Fibroblast of upper back skin (primary cell): ENCODE data around the gene ACMSD.
"Not testable (repeated sequence)": the region's sequence is repeated elsewhere in the genome, so short reads cannot be mapped to it uniquely, and the experiment has no call there.

Experiments
- DNase-seq: peaks from one replicate; pipeline ENCODE4 v3.0.0-alpha.2; 2013

The ACMSD gene

GRCh38 chr2:134855709-134856108, 17.3 kb downstream of the ACMSD start:
- no peak for DNase-seq

- DNase-seq, result no peak
Observed at GRCh38 chr2:134858245-134858644, 19.8 kb downstream of the ACMSD start.

- no peak for DNase-seq
Observed at GRCh38 chr2:134861173-134861572, 22.8 kb downstream of the ACMSD start.

GRCh38 chr2:134862069-134862468, 23.7 kb downstream of the ACMSD start:
- no peak for DNase-seq

- DNase-seq, result no peak
Observed at GRCh38 chr2:134862674-134863073, 24.3 kb downstream of the ACMSD start.

GRCh38 chr2:134863446-134863845, 25.0 kb downstream of the ACMSD start:
- DNase-seq, result no peak

- DNase-seq, result no peak
Observed at GRCh38 chr2:134865067-134865787, 26.8 kb downstream of the ACMSD start.

- DNase-seq, result peak; percentile 12
Observed at GRCh38 chr2:134866498-134867099, 28.2 kb downstream of the ACMSD start.

- no peak for DNase-seq
Observed at GRCh38 chr2:134869946-134870736, 31.7 kb downstream of the ACMSD start.

- no peak for DNase-seq
Observed at GRCh38 chr2:134873152-134873551, 34.7 kb downstream of the ACMSD start.

GRCh38 chr2:134875309-134875708, 36.9 kb downstream of the ACMSD start:
- no peak for DNase-seq

- no peak for DNase-seq
Observed at GRCh38 chr2:134882773-134883172, 44.4 kb downstream of the ACMSD start.

- DNase-seq, result no peak
Observed at GRCh38 chr2:134883552-134884293, 45.3 kb downstream of the ACMSD start.

- no peak for DNase-seq
Observed at GRCh38 chr2:134884435-134884834, 46.0 kb downstream of the ACMSD start.

GRCh38 chr2:134892282-134893035, 54.0 kb downstream of the ACMSD start:
- no peak for DNase-seq

- DNase-seq, result no peak
Observed at GRCh38 chr2:134897932-134898331, 59.5 kb downstream of the ACMSD start.

GRCh38 chr2:134899204-134899603, 60.8 kb downstream of the ACMSD start:
- no peak for DNase-seq

- DNase-seq, result peak; percentile 74
Observed at GRCh38 chr2:134900151-134900550, 61.7 kb downstream of the ACMSD start.

GRCh38 chr2:134903701-134904100, 65.3 kb downstream of the ACMSD start:
- not testable (repeated sequence) for DNase-seq

- DNase-seq, result no peak
Observed at GRCh38 chr2:134905168-134905567, 66.8 kb downstream of the ACMSD start.

GRCh38 chr2:134906726-134907125, 68.3 kb downstream of the ACMSD start:
- no peak for DNase-seq

- DNase-seq, result not testable (repeated sequence)
Observed at GRCh38 chr2:134907441-134908116, 69.2 kb downstream of the ACMSD start.
